Measurements from ENCODE around the gene UGT1A8. TPM values are rescaled to one million over a fixed set of nuclear protein-coding genes. Genes with fewer than 3 reads are reported as not detected.

UGT1A8 gene
- total and polyA plus RNA-seq, 2 donors (not counting 1 experiment from before 2014, with no cell fraction given): not detected

GRCh38 chr2:233768076-233768475, 150.6 kb downstream of the UGT1A8 start:
- TF ChIP-seq CTCF (conservative IDR thresholded peaks at IDR 0.05 in 1 of 2, IDR thresholded peaks at IDR 0.05 in 1 of 2; ENCODE audit: low read depth in 1 of 2, low read length in 2 of 2) (no peak), EZH2 (IDR thresholded peaks at IDR 0.05; ENCODE audit: low read length, missing control alignments) (no peak)
- Histone ChIP-seq H3K4me1 (ENCODE audit: control insufficient read depth, extremely low read depth, insufficient read depth, low read length) (peaks cover 3% of the 10 kb centered on the region), H3K36me3 (ENCODE audit: control insufficient read depth, insufficient read depth, low read length) (no peaks in the 10 kb centered on the region), H3K27me3 (ENCODE audit: control insufficient read depth, insufficient read depth, low read length) (no peaks in the 10 kb centered on the region), H3K27ac (ENCODE audit: insufficient read depth, low read length) (no peak overlapping the region), H3K9me3 (ENCODE audit: control insufficient read depth, insufficient read depth, low read depth, low read length) (no peaks in the 10 kb centered on the region), H3K79me2 (ENCODE audit: control insufficient read depth, insufficient read depth, low read length) (no peaks in the 10 kb centered on the region), H3K9ac (ENCODE audit: insufficient read depth, low read length) (no peak overlapping the region), H2AFZ (ENCODE audit: low read length) (no peak overlapping the region), H3K4me3 (replicated peaks in 1 of 4; ENCODE audit: control extremely low read depth in 1 of 4, insufficient read depth in 1 of 4, low read depth in 3 of 4, low read length in 4 of 4) (no peak overlapping the region), H3K4me2 (ENCODE audit: extremely low read depth, insufficient read depth, low read length) (no peak overlapping the region), H4K20me1 (ENCODE audit: control insufficient read depth, extremely low read depth, insufficient read depth, low read length) (no peaks in the 10 kb centered on the region)
- DNase-seq (ENCODE audit: low read depth in 2 of 2): no peak

GRCh38 chr2:233769260-233769659, 151.8 kb downstream of the UGT1A8 start:
- H3K27me3 ChIP-seq (ENCODE audit: control insufficient read depth, insufficient read depth, low read length): no peaks in the 10 kb centered on the region
- H4K20me1 ChIP-seq (ENCODE audit: control insufficient read depth, extremely low read depth, insufficient read depth, low read length): no peaks in the 10 kb centered on the region
- H3K79me2 ChIP-seq (ENCODE audit: control insufficient read depth, insufficient read depth, low read length): no peaks in the 10 kb centered on the region
- no peak overlapping the region for H3K9ac ChIP-seq (ENCODE audit: insufficient read depth, low read length)
- H3K9me3 ChIP-seq (ENCODE audit: control insufficient read depth, insufficient read depth, low read depth, low read length): no peaks in the 10 kb centered on the region
- no peak for TF ChIP-seq CTCF (conservative IDR thresholded peaks at IDR 0.05 in 1 of 2, IDR thresholded peaks at IDR 0.05 in 1 of 2; ENCODE audit: low read depth in 1 of 2, low read length in 2 of 2)
- TF ChIP-seq EZH2 (IDR thresholded peaks at IDR 0.05; ENCODE audit: low read length, missing control alignments): no peak
- no peaks in the 10 kb centered on the region for H3K36me3 ChIP-seq (ENCODE audit: control insufficient read depth, insufficient read depth, low read length)
- no peak overlapping the region for H3K27ac ChIP-seq (ENCODE audit: insufficient read depth, low read length)
- no peak for DNase-seq (ENCODE audit: low read depth in 2 of 2)
- H3K4me1 ChIP-seq (ENCODE audit: control insufficient read depth, extremely low read depth, insufficient read depth, low read length): peaks cover 3% of the 10 kb centered on the region
- no peak overlapping the region for H3K4me2 ChIP-seq (ENCODE audit: extremely low read depth, insufficient read depth, low read length)
- no peak overlapping the region for H3K4me3 ChIP-seq (replicated peaks in 1 of 4; ENCODE audit: control extremely low read depth in 1 of 4, insufficient read depth in 1 of 4, low read depth in 3 of 4, low read length in 4 of 4)
- H2AFZ ChIP-seq (ENCODE audit: low read length): no peak overlapping the region

- Histone ChIP-seq H4K20me1 (ENCODE audit: control insufficient read depth, extremely low read depth, insufficient read depth, low read length) (no peaks in the 10 kb centered on the region), H3K9me3 (ENCODE audit: control insufficient read depth, insufficient read depth, low read depth, low read length) (no peaks in the 10 kb centered on the region), H3K27ac (ENCODE audit: insufficient read depth, low read length) (no peak overlapping the region), H3K4me1 (ENCODE audit: control insufficient read depth, extremely low read depth, insufficient read depth, low read length) (no peaks in the 10 kb centered on the region), H3K4me2 (ENCODE audit: extremely low read depth, insufficient read depth, low read length) (no peak overlapping the region), H3K79me2 (ENCODE audit: control insufficient read depth, insufficient read depth, low read length) (no peaks in the 10 kb centered on the region), H2AFZ (ENCODE audit: low read length) (no peak overlapping the region), H3K9ac (ENCODE audit: insufficient read depth, low read length) (no peak overlapping the region), H3K36me3 (ENCODE audit: control insufficient read depth, insufficient read depth, low read length) (no peaks in the 10 kb centered on the region), H3K27me3 (ENCODE audit: control insufficient read depth, insufficient read depth, low read length) (no peaks in the 10 kb centered on the region), H3K4me3 (replicated peaks in 1 of 4; ENCODE audit: control extremely low read depth in 1 of 4, insufficient read depth in 1 of 4, low read depth in 3 of 4, low read length in 4 of 4) (no peak overlapping the region)
- DNase-seq (ENCODE audit: low read depth in 2 of 2): no peak
- TF ChIP-seq CTCF (conservative IDR thresholded peaks at IDR 0.05 in 1 of 2, IDR thresholded peaks at IDR 0.05 in 1 of 2; ENCODE audit: low read depth in 1 of 2, low read length in 2 of 2): no peak
- no peak for TF ChIP-seq EZH2 (IDR thresholded peaks at IDR 0.05; ENCODE audit: low read length, missing control alignments)
Observed at GRCh38 chr2:233772153-233772552, 154.7 kb downstream of the UGT1A8 start.
